Stimulated activated naive B cell treated with anti-CD40 and anti-IgM and Interleukin-4, amounts not matched to agents 10 μg/mL and 1 μg/mL and 100 μg/mL, for 72 hours (primary cell): ENCODE data around the gene HAVCR1.
A peak's percentile ranks its signal among the peaks of the same experiment; 100 is the strongest.

ENCODE experiments used
- ATAC-seq, 2 donors: fragments of 150-1000 bp; cut with Tn5 transposase; replicated peaks; 2 replicates each; pipeline ENCODE4 v1.10.0; 2021; ENCODE audit warnings: moderate library complexity in 1 of 2
- DNase-seq: peaks from one replicate; pipeline ENCODE4 v3.0.0; 2021
- H3K27ac Mint-ChIP-seq: one replicate; pipeline ENCODE4 v1.8.0; 2022; ENCODE audit warnings: mild to moderate bottlenecking, mixed read lengths
- H3K27me3 Mint-ChIP-seq, 2 donors: one replicate each; pipeline ENCODE4 v1.8.0; 2022; ENCODE audit warnings: mixed read lengths in 2 of 2
- H3K36me3 Mint-ChIP-seq, 2 donors: one replicate each; pipeline ENCODE4 v1.8.0; 2022; ENCODE audit warnings: mixed read lengths in 2 of 2, mild to moderate bottlenecking in 1 of 2
- H3K4me1 Mint-ChIP-seq, 2 donors: one replicate each; pipeline ENCODE4 v1.8.0; 2022; ENCODE audit warnings: mixed read lengths in 2 of 2, mild to moderate bottlenecking in 1 of 2
- H3K4me3 Mint-ChIP-seq, 2 donors: one replicate each; pipeline ENCODE4 v1.8.0; 2022; ENCODE audit warnings: mild to moderate bottlenecking in 2 of 2, mixed read lengths in 2 of 2, moderate library complexity in 1 of 2
- H3K9me3 Mint-ChIP-seq, 2 donors: one replicate each; pipeline ENCODE4 v1.8.0; 2022; ENCODE audit warnings: mixed read lengths in 2 of 2, mild to moderate bottlenecking in 1 of 2

The HAVCR1 gene

GRCh38 chr5:157059093-157059539 lies at the start of gene HAVCR1:
Gene HAVCR1, minus strand, starts transcription at chr5:157059116. Its CDS starts 1,173 bp downstream, at chr5:157057943.
- no peaks in the 10 kb centered on the region for H3K4me1 Mint-ChIP-seq
- H3K4me3 Mint-ChIP-seq: no peak within 1 kb of the TSS
- H3K9me3 Mint-ChIP-seq: no peaks in the 10 kb centered on the region
- H3K36me3 Mint-ChIP-seq: no peaks in the 10 kb centered on the region
- H3K27me3 Mint-ChIP-seq: no peaks in the 10 kb centered on the region
- no peak for DNase-seq
- ATAC-seq: no peak
- H3K27ac Mint-ChIP-seq: no peak within 1 kb of the TSS

- Mint-ChIP-seq H3K9me3 (no peaks in the 10 kb centered on the region), H3K27ac (no peak overlapping the region), H3K36me3 (peaks cover 2 to 3% of the 10 kb centered on the region in 2 donors), H3K4me3 (peak overlapping the region; percentile 13 to 59), H3K27me3 (no peaks in the 10 kb centered on the region), H3K4me1 (peaks cover 16 to 47% of the 10 kb centered on the region in 2 donors)
- no peak for ATAC-seq
- DNase-seq: no peak
Observed at GRCh38 chr5:157107508-157107907, 48.6 kb upstream of the HAVCR1 start.

GRCh38 chr5:157106630-157107461 lies 47.9 kb upstream of the HAVCR1 start:
- no peaks in the 10 kb centered on the region for H3K9me3 Mint-ChIP-seq
- peak overlapping the region; percentile 47 for H3K27ac Mint-ChIP-seq
- peaks cover 3 to 4% of the 10 kb centered on the region in 2 donors for H3K36me3 Mint-ChIP-seq

GRCh38 chr5:157100140-157100679 lies 41.3 kb upstream of the HAVCR1 start:
- DNase-seq (peak; percentile 40), ATAC-seq (peak; percentile 90 to 95)
- Mint-ChIP-seq H3K27me3 (no peaks in the 10 kb centered on the region), H3K27ac (peak overlapping the region; percentile 90), H3K4me1 (peaks cover 4 to 11% of the 10 kb centered on the region in 2 donors), H3K36me3 (peaks cover 7 to 11% of the 10 kb centered on the region in 2 donors), H3K4me3 (no peak overlapping the region), H3K9me3 (peaks cover 0 to 2% of the 10 kb centered on the region in 2 donors)

More at GRCh38 chr5:157106630-157107461, 47.9 kb upstream of the HAVCR1 start:
- H3K27me3 Mint-ChIP-seq: no peaks in the 10 kb centered on the region
- ATAC-seq: peak; percentile 22 to 26
- H3K4me1 Mint-ChIP-seq: peaks cover 16 to 47% of the 10 kb centered on the region in 2 donors
- H3K4me3 Mint-ChIP-seq: peak overlapping the region; percentile 55 to 59
- DNase-seq: peak; percentile 13

GRCh38 chr5:157088342-157088990 lies 29.6 kb upstream of the HAVCR1 start:
- Mint-ChIP-seq H3K27me3 (no peaks in the 10 kb centered on the region), H3K4me1 (peaks cover 0 to 4% of the 10 kb centered on the region in 2 donors), H3K27ac (no peak overlapping the region), H3K9me3 (no peaks in the 10 kb centered on the region), H3K36me3 (peaks cover 13 to 15% of the 10 kb centered on the region in 2 donors), H3K4me3 (no peak overlapping the region)
- DNase-seq (no peak), ATAC-seq (peak in 1 of 2 donors; percentile 45)

GRCh38 chr5:157086751-157087359 lies 27.9 kb upstream of the HAVCR1 start:
- H3K9me3 Mint-ChIP-seq: no peaks in the 10 kb centered on the region
- no peak for DNase-seq
- H3K36me3 Mint-ChIP-seq: peaks cover 13 to 19% of the 10 kb centered on the region in 2 donors
- H3K4me1 Mint-ChIP-seq: peaks cover 0 to 4% of the 10 kb centered on the region in 2 donors
- no peak overlapping the region for H3K27ac Mint-ChIP-seq
- ATAC-seq: no peak
- no peak overlapping the region for H3K4me3 Mint-ChIP-seq
- no peaks in the 10 kb centered on the region for H3K27me3 Mint-ChIP-seq

GRCh38 chr5:157085930-157086329 lies 27.0 kb upstream of the HAVCR1 start:
- DNase-seq (no peak), ATAC-seq (no peak)
- H3K27me3 Mint-ChIP-seq: no peaks in the 10 kb centered on the region
- H3K27ac Mint-ChIP-seq: no peak overlapping the region
- no peaks in the 10 kb centered on the region for H3K9me3 Mint-ChIP-seq
- H3K36me3 Mint-ChIP-seq: peaks cover 9 to 15% of the 10 kb centered on the region in 2 donors
- no peak overlapping the region for H3K4me3 Mint-ChIP-seq
- peaks cover 0 to 4% of the 10 kb centered on the region in 2 donors for H3K4me1 Mint-ChIP-seq

GRCh38 chr5:157080286-157080685 lies 21.4 kb upstream of the HAVCR1 start:
- Mint-ChIP-seq H3K36me3 (peaks cover 3 to 8% of the 10 kb centered on the region in 2 donors), H3K4me1 (peaks cover 2 to 5% of the 10 kb centered on the region in 2 donors), H3K27me3 (peaks cover 0 to 4% of the 10 kb centered on the region in 2 donors), H3K27ac (no peak overlapping the region), H3K9me3 (peaks cover 1 to 4% of the 10 kb centered on the region in 2 donors), H3K4me3 (no peak overlapping the region)
- ATAC-seq: no peak
- DNase-seq: no peak

GRCh38 chr5:157076558-157076957 lies 17.6 kb upstream of the HAVCR1 start:
- peaks cover 6 to 8% of the 10 kb centered on the region in 2 donors for H3K36me3 Mint-ChIP-seq
- peaks cover 12 to 28% of the 10 kb centered on the region in 2 donors for H3K4me1 Mint-ChIP-seq
- ATAC-seq (no peak), DNase-seq (no peak)
- H3K4me3 Mint-ChIP-seq: no peak overlapping the region
- no peak overlapping the region for H3K27ac Mint-ChIP-seq
- peaks cover 6 to 8% of the 10 kb centered on the region in 2 donors for H3K9me3 Mint-ChIP-seq
- peaks cover 0 to 4% of the 10 kb centered on the region in 2 donors for H3K27me3 Mint-ChIP-seq

- ATAC-seq: no peak
Observed at GRCh38 chr5:157072508-157072907, 13.6 kb upstream of the HAVCR1 start.

GRCh38 chr5:157069949-157070348 lies 11.0 kb upstream of the HAVCR1 start:
- no peak overlapping the region for H3K4me3 Mint-ChIP-seq
- H3K27ac Mint-ChIP-seq: no peak overlapping the region
- peaks cover under 1 to 1% of the 10 kb centered on the region in 2 donors for H3K36me3 Mint-ChIP-seq
- H3K27me3 Mint-ChIP-seq: no peaks in the 10 kb centered on the region
- no peak for ATAC-seq
- peaks cover 4% of the 10 kb centered on the region in 2 donors for H3K9me3 Mint-ChIP-seq
- peaks cover 8 to 20% of the 10 kb centered on the region in 2 donors for H3K4me1 Mint-ChIP-seq
- no peak for DNase-seq

More at GRCh38 chr5:157072508-157072907, 13.6 kb upstream of the HAVCR1 start:
- peaks cover 6 to 8% of the 10 kb centered on the region in 2 donors for H3K9me3 Mint-ChIP-seq
- no peak for DNase-seq
- H3K27me3 Mint-ChIP-seq: peaks cover 0 to 4% of the 10 kb centered on the region in 2 donors
- H3K36me3 Mint-ChIP-seq: peaks cover 6 to 8% of the 10 kb centered on the region in 2 donors
- peaks cover 12 to 28% of the 10 kb centered on the region in 2 donors for H3K4me1 Mint-ChIP-seq
- no peak overlapping the region for H3K4me3 Mint-ChIP-seq
- H3K27ac Mint-ChIP-seq: no peak overlapping the region

GRCh38 chr5:157068785-157069184 lies 9.9 kb upstream of the HAVCR1 start:
- H3K27ac Mint-ChIP-seq: no peak overlapping the region
- H3K4me3 Mint-ChIP-seq: no peak overlapping the region
- H3K27me3 Mint-ChIP-seq: no peaks in the 10 kb centered on the region
- H3K36me3 Mint-ChIP-seq: no peaks in the 10 kb centered on the region
- ATAC-seq: no peak
- no peak for DNase-seq
- peaks cover 0 to 2% of the 10 kb centered on the region in 2 donors for H3K9me3 Mint-ChIP-seq
- H3K4me1 Mint-ChIP-seq: peaks cover 4 to 13% of the 10 kb centered on the region in 2 donors

- H3K9me3 Mint-ChIP-seq: peaks cover 0 to 2% of the 10 kb centered on the region in 2 donors
- no peaks in the 10 kb centered on the region for H3K27me3 Mint-ChIP-seq
Observed at GRCh38 chr5:157068339-157068738, 9.4 kb upstream of the HAVCR1 start.

GRCh38 chr5:157067005-157067404 lies 8.1 kb upstream of the HAVCR1 start:
- Mint-ChIP-seq H3K4me3 (no peak overlapping the region), H3K36me3 (no peaks in the 10 kb centered on the region), H3K27me3 (no peaks in the 10 kb centered on the region), H3K4me1 (peaks cover 0 to 2% of the 10 kb centered on the region in 2 donors), H3K9me3 (peaks cover 0 to 2% of the 10 kb centered on the region in 2 donors), H3K27ac (no peak overlapping the region)
- ATAC-seq (no peak), DNase-seq (no peak)

More at GRCh38 chr5:157068339-157068738, 9.4 kb upstream of the HAVCR1 start:
- Mint-ChIP-seq H3K27ac (no peak overlapping the region), H3K4me1 (peaks cover 2 to 8% of the 10 kb centered on the region in 2 donors), H3K4me3 (no peak overlapping the region), H3K36me3 (no peaks in the 10 kb centered on the region)
- no peak for DNase-seq
- no peak for ATAC-seq
